Measurements from ENCODE around the gene TLR1. TPM values are rescaled to one million over a fixed set of nuclear protein-coding genes. Genes with fewer than 3 reads are reported as not detected.
"Not testable (repeated sequence)": the region's sequence is repeated elsewhere in the genome, so short reads cannot be mapped to it uniquely, and the experiment has no call there.

Gene TLR1
- total RNA-seq, 1 donor from 2014 or later, result 28.9 TPM

DNA sequence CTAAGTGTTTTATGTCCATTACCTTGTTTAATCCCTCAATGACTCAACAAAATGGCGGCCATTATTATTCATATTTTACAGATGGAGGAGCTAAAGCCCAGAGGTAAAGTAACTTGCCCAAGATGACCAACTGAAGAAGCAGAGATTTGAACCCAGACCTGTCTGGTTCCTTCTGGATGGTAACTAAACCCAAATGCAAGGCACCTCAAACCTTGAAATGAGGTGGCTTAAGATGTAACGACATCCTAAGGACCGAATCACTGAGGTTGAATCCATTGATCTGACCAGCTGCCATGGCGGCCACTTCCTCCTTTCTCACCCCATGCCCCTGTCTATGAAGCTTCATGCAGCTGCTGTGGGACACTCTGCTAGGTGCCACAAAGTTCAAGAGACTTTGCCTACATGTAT lies 22.7 kb downstream of the TLR1 start:
- intact Hi-C loops (cut with DNase I), result no loop called here

DNA sequence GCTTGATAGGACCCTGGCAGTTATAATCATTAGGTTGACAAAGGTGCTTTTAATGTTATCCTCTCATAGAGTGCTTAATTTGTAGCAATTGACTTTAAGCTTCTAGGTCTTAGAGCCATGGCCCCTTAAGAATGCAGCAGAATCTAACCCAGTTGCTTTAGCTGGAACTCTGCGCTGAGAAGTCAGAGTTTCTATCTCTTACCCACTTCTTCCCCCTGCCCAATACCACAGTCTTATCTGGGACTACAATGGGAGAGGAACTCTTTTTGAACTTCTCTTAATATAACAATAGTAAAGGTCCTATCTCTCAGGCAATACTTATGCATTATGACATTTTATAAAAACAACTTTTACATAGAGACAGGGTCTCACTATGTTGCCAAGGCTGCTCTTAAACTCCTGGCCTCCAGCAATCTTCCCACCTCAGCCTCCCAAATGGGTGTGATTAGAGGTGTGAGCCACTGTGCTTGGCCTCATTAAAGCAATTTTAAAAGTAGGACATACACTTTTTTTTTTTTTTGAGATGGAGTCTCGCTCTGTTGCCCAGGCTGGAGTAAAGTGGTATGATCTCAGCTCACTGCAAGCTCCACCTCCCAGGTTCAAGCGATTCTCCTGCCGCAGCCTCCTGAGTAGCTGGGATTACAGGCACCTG lies 23.6 kb downstream of the TLR1 start:
- ATAC-seq (no peak), DNase-seq (ENCODE audit: low spot score) (no peak)
- intact Hi-C loops (cut with DNase I), result no loop called here

More for the DNA sequence above, 22.7 kb downstream of the TLR1 start:
- no peak for ATAC-seq
- no peak for DNase-seq (ENCODE audit: low spot score)

DNA sequence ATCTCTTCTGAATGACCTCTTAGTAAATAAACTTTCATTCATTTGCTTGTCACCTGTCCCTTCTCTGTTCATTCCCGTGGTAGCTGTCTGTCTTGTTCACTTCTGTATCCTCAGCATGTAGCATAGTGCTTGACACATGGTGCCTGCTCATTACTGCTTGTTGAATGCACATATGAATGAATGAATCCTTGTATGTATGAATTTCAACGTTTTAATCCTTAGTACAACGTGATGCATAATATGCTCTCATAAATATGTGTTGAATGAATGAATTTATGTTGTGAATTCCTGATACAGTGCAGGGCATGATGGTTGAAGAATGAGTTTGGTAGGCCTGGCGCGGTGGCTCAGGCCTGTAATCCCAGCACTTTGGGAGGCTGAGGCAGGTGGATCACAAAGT lies 24.8 kb downstream of the TLR1 start:
- ATAC-seq (no peak), DNase-seq (ENCODE audit: low spot score) (no peak)
- intact Hi-C loops (cut with DNase I), result no loop called here

DNA sequence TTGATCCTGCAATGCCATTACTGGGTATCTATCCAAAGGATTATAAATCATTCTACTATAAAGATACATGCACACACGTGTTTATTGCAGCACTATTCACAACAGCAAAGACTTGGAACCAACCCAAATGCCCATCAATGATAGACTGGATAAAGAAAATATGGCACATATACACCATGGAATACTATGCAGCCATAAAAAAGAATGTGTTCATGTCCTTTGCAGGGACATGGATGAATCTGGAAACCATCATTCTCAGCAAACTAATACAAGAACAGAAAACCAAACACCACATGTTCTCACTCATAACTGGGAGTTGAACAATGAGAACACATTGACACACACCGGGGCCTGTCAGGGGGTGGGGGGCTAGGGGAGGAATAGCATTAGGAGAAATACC lies 26.7 kb downstream of the TLR1 start:
- intact Hi-C loops (cut with DNase I), result not testable (repeated sequence)

DNA sequence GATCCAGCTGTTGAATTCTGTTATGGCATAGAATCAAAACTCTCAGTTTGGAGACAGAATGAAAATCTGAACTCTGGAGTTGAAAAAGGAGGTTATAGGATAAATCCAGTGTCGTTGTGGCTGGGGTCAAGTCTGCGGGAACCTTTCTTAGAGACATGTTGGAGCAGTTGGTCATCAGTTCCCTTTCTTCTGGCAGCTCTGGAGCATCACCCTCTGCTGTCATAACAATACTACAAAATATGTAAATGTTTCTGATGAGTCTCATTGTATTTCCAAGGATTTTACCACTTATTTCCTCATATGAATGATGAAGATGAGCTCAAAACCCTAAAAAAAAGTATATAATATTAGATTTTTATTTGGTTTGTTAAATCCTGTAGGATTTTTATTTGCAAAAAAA lies 29.3 kb downstream of the TLR1 start:
- no peak for ATAC-seq
- intact Hi-C loops (cut with DNase I), result no loop called here
- DNase-seq (ENCODE audit: low spot score), result no peak

More for the DNA sequence above, 26.7 kb downstream of the TLR1 start:
- ATAC-seq; DNase-seq (ENCODE audit: low spot score): not testable (repeated sequence)

DNA sequence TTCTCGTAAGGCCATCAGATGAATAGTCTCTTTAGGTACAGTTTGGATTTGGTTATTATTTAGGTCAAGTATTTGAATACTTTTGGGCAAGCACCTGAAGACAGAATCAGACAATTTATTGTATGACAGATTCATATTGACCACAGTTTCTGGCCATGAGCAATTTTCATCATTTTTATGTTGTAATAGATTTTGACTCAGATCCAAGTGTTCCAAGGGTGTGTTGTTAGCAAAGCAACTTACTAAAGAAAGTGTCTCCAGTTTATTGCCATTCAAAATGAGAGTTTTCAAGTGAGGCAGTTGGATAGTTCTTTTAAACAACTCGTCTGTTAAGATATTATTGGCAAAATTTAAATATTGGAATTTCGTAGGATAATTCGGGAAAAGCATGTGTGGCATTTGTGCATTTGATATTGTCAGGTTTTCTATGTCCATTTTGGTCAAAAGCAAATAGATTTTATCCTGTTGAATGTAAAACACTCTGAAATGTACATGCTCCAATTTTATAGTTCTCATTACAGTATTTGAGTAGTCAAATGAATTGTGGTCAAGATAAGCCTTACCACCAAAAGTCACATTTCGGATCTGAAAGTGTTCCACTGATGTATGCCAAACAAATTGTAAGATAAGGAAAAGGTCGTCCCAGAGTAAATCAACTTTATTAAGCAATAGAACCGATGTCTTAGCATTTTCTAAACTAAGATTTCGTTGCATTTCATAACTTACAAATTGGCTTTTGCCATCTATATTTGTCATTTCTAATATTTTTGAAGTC lies 30.2 kb downstream of the TLR1 start:
- DNase-seq (ENCODE audit: low spot score), result no peak
- no peak for ATAC-seq
- intact Hi-C loops (cut with DNase I), result no loop called here

DNA sequence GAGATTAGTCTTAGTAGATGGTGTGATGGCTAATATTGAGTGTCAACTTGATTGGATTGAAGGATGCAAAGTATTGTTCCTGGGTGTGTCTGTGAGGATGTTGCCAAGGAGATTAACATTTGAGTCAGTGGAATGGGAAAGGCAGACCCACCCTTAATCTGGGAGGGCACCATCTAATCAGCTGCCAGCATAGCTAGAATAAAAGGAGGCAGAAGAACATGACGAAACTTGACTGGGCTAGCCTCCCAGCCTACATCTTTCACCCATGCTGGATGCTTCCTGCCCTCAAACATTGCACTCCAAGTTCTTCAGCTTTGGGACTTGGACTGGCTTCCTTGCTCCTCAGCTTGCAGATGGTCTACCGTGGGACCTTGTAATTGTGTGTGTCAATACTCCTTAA lies 34.3 kb downstream of the TLR1 start:
- DNase-seq (ENCODE audit: low spot score); intact Hi-C loops (cut with DNase I); ATAC-seq: not testable (repeated sequence)

DNA sequence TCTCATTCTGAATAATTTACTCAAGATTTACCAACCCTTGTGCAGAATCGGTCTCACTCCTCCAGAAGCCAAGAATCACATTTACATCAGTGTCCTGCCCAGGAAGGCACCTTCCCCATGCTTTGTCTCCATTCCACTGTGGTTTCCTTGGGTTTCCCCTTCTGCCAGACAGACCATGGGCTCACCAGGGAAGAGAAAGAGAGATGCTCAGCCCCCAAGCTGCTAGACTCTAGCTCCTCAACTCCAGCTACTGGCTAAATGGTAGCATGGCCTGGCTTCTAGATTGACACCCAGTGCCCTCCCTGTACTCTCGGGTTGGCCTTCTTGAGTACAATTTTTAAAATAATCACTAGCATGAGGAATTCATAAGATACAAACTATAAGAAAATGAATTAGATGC lies 34.7 kb downstream of the TLR1 start:
- ATAC-seq, result no peak
- intact Hi-C loops (cut with DNase I), result no loop called here
- no peak for DNase-seq (ENCODE audit: low spot score)

DNA sequence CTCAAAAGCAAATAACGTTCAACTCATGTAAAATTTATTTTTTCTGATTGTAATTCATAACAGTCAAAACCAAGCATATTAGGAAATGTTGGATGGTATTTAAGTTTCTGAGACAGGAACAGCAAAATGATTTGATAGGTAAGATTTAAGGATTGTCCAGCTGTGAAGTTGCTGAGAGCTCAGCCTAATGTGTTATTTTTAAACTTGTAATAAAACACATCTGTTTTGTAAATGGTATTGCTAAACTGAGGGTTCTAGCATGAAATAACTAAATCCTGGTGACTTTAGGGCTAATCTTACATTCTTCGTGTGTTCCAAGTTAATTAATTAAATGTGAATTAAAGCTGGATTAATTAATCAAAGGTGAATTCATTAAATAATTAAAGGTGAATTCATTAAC lies 35.1 kb downstream of the TLR1 start:
- peak; percentile 19 for ATAC-seq
- intact Hi-C loops (cut with DNase I), result no loop called here

DNA sequence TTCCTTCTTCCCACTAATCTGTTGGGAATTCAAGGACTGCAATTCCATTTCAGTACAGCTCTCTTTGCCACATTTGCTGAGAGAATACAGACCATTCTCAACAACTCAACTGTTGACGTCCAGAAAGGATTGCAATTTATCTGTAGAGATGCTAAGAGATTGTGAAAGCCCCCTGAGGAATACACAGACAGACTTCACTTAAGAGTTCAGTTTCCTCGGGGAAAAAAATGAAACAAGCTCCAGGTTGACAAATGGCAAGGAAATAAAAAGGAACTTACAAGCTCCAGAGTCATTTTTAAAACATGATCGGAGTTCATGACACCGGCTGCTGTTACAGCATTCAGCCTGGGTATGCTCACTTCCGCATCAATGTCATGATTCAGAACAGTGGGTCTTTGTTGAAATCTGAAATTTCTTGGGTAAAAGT lies 35.6 kb downstream of the TLR1 start:
- intact Hi-C loops (cut with DNase I), result no loop called here

More for the DNA sequence above, 35.1 kb downstream of the TLR1 start:
- no peak for DNase-seq (ENCODE audit: low spot score)

DNA sequence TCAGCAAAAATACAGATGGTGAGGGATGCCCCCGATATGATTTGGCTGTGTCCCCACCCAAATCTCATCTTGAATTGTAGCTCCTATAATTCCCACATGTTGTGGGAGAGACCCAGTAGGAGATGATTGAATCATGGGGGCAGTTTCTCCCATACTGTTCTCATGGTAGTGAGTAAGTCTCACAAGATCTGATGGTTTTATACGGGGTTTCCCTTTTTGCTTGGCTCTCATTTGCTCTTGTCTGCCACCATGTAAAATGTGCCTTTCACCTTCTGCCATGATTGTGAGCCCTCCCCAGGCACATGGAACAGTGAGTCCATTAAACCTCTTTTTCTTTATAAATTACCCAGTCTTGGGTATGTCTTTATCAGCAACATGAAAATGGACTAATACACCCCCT lies 37.7 kb downstream of the TLR1 start:
- DNase-seq (ENCODE audit: low spot score); ATAC-seq; intact Hi-C loops (cut with DNase I): not testable (repeated sequence)

More for the DNA sequence above, 35.6 kb downstream of the TLR1 start:
- peak; percentile 90 for ATAC-seq
- DNase-seq (ENCODE audit: low spot score), result no peak

DNA sequence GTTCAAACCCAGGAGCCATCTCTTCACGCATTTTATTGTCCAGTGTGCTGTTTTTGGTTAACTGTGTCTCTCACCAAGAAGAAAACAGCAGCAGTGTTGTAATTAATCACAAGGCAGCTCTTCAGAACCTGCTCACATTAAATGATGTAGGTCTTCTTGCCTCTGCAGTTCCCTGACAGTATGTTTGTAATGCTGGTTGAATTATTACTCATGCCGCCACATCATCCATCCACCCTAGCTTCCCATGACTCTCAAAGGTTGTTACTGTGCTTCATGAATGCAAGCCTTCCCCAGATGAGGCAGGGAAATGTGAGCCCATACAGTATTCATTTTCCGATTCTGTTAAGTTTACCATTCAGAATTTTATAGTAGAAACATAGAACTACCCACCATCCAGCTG lies 39.2 kb downstream of the TLR1 start:
- intact Hi-C loops (cut with DNase I), result no loop called here
- no peak for DNase-seq (ENCODE audit: low spot score)
- ATAC-seq, result no peak

DNA sequence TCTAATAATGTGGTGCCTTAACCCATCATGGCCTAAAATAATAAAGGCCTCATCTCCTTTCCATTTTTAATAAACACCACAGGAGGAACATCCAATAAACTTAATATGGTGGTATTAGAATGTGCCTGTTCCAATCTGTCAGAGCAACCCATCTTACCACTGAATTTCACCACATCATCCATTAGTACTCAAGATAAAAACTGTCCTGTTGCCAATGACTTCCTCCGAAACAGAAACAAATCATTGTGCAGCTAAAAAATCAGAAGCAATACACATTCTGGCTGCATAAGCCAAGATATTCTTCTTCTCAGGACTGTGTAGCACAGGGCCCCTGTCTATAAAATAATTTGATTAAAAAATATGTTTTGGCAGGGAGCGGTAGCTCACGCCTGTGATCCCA lies 40.3 kb downstream of the TLR1 start:
- intact Hi-C loops (cut with DNase I), result no loop called here
- ATAC-seq, result no peak

DNA sequence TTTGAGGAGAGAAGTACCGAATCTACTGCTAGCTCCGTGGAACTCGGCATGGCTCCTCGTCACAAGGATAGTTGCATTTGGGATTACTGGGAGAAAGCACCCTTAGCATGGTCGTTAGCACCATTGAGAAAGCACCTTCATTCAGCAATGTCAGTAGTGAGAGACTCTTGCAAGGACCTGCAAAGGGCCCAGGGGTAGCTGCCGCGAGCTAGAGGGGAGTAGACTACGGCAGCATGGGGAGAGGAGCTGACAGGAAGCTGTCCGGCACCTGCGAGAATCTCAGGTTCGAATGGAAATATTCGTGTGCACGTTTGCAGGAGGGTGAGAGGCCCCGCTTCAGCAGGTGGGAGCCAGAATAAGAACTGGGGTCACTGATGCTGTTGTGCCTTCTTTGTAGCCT lies 42.0 kb downstream of the TLR1 start:
- DNase-seq (ENCODE audit: low spot score) (no peak), ATAC-seq (no peak)
- intact Hi-C loops (cut with DNase I), result no loop called here

More for the DNA sequence above, 40.3 kb downstream of the TLR1 start:
- no peak for DNase-seq (ENCODE audit: low spot score)

DNA sequence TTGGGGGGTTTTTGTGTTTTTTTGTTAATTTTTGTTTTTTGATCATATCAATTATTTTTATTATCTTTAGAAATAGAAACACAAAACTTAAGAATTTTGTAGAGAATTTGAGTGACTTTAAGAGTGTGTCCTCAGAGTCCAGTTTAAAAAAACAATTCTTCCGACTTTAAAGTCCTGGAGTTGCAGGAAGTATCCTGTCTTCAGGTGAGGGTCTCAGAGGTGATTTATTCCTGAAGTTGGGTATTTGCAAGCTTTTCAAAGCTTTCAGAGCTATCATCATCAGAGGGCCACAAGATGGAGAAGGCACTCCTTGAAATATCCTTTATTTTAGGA lies 44.8 kb downstream of the TLR1 start:
- ATAC-seq (no peak), DNase-seq (ENCODE audit: low spot score) (no peak)
- intact Hi-C loops (cut with DNase I), result no loop called here

DNA sequence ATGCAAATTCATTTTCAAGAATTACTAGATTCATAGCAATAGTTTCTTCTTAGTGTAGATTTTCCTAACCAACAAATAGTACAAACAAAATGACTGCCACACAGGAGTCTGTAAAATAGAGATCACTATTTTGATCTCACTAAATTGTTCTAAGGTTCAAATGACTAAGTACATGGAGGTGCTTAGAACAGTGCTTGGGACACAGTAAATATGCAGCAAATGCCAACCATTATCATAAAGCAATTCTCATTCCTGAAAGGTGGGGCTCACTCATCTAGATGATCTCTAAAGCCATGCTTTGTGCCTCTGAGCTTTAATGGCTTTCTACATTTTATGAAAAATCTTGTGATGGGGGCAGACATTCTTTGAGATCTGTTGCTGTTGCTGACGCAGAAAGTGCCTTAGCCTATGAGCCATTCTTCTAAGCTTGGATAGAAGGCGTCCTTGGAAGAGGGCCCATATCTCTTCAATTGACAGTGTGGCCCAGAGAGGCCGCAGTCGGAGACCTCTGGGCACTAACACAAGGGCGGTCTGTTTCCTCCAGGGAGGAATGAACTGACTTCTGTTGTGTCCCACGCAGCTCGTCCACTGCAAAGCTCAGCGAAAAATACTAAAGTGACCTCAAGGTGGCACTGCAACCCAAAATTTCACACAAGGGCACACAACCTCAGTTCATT lies 45.3 kb downstream of the TLR1 start:
- DNase-seq (ENCODE audit: low spot score) (peak; percentile 85), ATAC-seq (peak; percentile 97)
- intact Hi-C loops (cut with DNase I), result no loop called here

DNA sequence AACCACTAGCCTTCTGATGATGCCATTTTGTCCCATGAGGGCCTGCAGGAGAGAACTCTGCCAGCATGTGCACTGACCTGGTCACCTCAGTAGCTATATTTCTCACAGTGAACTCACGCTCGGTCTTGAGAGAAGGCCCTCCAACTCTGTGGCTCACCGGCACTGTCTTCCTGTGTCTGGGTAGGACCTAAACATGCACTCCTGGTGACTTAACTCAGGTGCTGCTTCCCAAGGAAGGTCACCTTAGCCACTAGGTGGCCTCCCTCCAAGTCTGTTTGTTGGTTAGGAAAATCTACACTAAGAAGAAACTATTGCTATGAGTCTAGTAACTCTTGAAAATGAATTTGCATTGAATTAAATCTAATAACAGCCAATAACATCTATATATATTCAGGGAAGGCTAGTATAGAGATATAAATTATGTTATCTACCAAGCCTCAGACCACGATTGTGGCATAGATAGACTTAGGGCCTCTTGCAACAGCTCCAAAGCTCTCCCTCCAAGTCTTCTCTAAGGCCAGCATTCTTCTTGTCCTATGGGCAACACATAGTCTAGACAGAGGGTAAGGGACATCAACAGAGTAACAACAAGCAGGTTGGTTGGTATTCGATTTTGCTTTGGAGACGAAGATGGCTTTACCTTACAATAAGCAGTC lies 46.5 kb downstream of the TLR1 start:
- intact Hi-C loops (cut with DNase I), result no loop called here
- DNase-seq (ENCODE audit: low spot score), result no peak
- ATAC-seq, result no peak

DNA sequence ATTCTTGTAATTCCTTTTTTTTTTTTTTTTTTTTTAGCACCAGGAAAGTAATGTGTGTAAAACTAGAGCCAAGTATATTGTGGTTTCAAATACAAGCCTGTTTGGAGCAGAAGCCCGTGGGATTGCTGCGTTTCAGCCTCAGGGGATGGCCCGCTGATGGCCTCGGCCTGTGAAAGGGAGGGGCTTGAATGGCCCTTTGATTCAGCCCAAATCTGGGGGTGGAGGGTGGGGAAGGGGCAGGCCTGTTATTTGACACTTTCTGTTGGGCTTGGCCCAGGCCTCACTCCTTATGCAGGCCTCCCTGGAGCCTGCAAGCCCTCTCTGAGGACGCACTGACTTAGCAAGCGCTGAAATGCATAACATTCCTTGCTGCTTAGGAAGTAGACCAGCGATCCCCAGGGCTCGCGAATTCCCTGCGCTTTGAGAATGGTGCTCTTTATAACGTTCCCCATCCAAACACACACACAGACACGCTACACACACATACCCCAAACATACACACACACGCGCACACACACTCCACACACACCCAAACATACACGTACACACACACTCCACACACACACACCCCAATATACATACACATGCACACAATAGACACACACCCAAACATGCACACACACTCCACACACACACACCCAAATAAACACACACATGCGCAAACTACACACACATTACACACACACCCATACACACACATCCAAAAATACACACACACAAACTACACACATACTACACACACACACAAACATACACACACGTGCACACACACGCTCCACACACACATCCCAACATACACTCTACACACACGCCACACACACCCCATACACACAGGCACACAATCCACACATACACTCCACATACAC lies 51.4 kb downstream of the TLR1 start:
- DNase-seq (ENCODE audit: low spot score) (peak; percentile 93), ATAC-seq (peak; percentile 97)
- intact Hi-C loops (cut with DNase I), result no loop called here
